Measurements from ENCODE around the gene ZFAND3.

Gene ZFAND3

GRCh38 chr6:37903351-37904340 lies 84.1 kb downstream of the ZFAND3 start:
- TF ChIP-seq CTCF (IDR thresholded peaks at IDR 0.05), result no peak
- no peak for DNase-seq (ENCODE audit: low spot score)
- Histone ChIP-seq H3K4me3 (no peak overlapping the region), H3K27ac (no peak overlapping the region)

- H3K27ac ChIP-seq, result no peak overlapping the region
- H3K4me3 ChIP-seq, result no peak overlapping the region
- TF ChIP-seq CTCF (IDR thresholded peaks at IDR 0.05), result no peak
- no peak for DNase-seq (ENCODE audit: low spot score)
Measured at GRCh38 chr6:37904590-37904989, 85.1 kb downstream of the ZFAND3 start.

- TF ChIP-seq CTCF (IDR thresholded peaks at IDR 0.05), result no peak
- no peak for DNase-seq (ENCODE audit: low spot score)
Measured at GRCh38 chr6:37906121-37906520, 86.6 kb downstream of the ZFAND3 start.

GRCh38 chr6:37910998-37911397 lies 91.5 kb downstream of the ZFAND3 start:
- no peak for TF ChIP-seq CTCF (IDR thresholded peaks at IDR 0.05)
- Histone ChIP-seq H3K4me3 (no peak overlapping the region), H3K27ac (no peak overlapping the region)
- no peak for DNase-seq (ENCODE audit: low spot score)

More at GRCh38 chr6:37906121-37906520, 86.6 kb downstream of the ZFAND3 start:
- Histone ChIP-seq H3K4me3 (no peak overlapping the region), H3K27ac (no peak overlapping the region)

- no peak overlapping the region for H3K27ac ChIP-seq
- TF ChIP-seq CTCF (IDR thresholded peaks at IDR 0.05), result no peak
- no peak overlapping the region for H3K4me3 ChIP-seq
- no peak for DNase-seq (ENCODE audit: low spot score)
Measured at GRCh38 chr6:37913210-37913609, 93.7 kb downstream of the ZFAND3 start.

- no peak for TF ChIP-seq CTCF (IDR thresholded peaks at IDR 0.05)
- DNase-seq (ENCODE audit: low spot score), result no peak
- Histone ChIP-seq H3K4me3 (no peak overlapping the region), H3K27ac (no peak overlapping the region)
Measured at GRCh38 chr6:37915463-37915862, 95.9 kb downstream of the ZFAND3 start.

- DNase-seq (ENCODE audit: low spot score), result no peak
- TF ChIP-seq CTCF (IDR thresholded peaks at IDR 0.05), result no peak
- H3K27ac ChIP-seq, result no peak overlapping the region
- no peak overlapping the region for H3K4me3 ChIP-seq
Measured at GRCh38 chr6:37916149-37916548, 96.6 kb downstream of the ZFAND3 start.
